ELR (cell line): ENCODE measurements around the gene GRB10.
A peak's percentile ranks its signal among the peaks of the same experiment; 100 is the strongest.

ENCODE experiments used
- DNase-seq: peaks from one replicate; pipeline ENCODE4 v3.0.0-alpha.2; 2015; ENCODE audit warnings: low read depth

Gene GRB10

GRCh38 chr7:50653126-50653864, 129.4 kb downstream of the GRB10 start:
- DNase-seq = no peak

GRCh38 chr7:50652400-50653125, 130.1 kb downstream of the GRB10 start:
- DNase-seq = no peak

GRCh38 chr7:50651271-50651989, 131.3 kb downstream of the GRB10 start:
- no peak for DNase-seq

DNA sequence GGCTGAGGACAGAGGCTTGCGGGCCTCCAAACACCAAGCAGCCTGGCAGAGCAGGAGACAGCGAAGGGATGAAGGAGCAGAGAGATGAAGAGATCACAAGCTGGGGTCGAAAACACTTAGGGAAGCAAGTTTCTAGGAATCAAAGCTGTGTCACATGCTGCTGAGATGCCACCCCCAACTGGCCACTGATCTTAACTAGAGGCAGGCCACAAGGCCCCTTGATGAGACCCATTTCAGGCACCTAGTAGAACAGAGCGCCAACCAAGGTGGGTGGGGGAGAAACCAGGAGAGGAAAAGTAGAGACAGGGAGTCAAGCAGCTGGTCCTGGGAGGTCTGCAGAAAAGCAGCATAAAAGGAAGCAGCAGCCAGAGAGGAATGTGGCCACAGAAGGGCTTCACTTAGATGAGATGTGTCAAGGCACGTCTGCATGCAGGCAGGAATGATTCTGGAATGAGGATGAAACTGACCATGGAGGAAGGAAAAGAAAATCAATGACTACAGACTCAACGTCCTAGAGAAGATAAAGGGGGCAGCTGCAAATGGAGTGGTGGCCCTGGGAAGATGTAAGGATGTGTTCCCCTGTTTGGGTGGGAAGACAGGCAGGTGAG, 132.5 kb downstream of the GRB10 start:
- DNase-seq = no peak

GRCh38 chr7:50649259-50649885, 133.3 kb downstream of the GRB10 start:
- DNase-seq = no peak

DNA sequence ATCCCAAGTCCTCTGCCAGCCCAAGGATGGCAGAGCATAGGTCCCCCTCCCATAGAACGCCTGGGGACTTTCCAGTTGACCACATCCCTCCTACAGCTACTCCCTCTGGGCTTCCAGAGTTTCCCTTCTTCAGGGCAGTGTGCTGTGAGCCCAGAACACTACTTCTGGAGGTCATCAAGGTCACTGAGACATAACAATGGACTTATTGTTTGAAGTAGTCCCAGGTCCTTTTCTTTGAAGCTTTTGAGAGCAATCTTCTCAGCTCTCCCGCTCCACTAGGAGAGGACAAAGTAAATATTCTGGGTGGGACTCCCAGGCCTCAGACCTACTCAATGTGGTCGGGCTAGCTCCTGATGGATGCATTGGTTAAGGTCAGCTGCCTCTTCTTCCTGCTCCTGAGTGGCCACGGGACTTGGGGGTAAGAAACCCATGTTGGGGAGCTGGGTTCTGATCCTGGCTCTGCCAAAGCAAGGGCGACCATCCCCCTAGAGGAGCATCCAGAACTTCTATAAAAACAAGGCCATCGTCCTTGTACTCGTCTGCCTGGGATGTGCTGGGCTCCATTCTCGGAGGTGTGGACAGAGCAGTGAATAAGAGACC, 134.0 kb downstream of the GRB10 start:
- DNase-seq = no peak

DNA sequence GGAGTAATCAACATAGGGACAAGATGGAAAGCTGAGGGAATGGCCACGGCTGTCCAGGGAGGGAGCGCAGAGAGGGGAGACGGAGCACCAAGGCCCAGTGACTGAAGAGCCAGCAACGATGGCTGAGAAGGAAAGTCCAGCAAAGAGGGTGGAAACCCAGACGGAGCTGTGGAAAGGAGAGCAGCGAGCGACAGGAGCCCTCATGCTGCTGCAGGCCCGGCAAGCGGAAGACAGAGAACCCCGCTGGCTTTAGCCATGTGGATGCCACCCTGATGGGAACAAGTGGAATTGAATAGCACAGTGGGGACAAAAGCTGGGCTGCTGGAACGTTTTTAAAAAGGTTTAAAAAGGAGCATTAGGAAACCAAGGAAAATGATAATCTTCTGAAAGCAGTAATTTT, 134.6 kb downstream of the GRB10 start:
- no peak for DNase-seq

- DNase-seq = no peak
Observed at GRCh38 chr7:50647286-50647980, 135.3 kb downstream of the GRB10 start.

GRCh38 chr7:50646069-50646468, 136.6 kb downstream of the GRB10 start:
- no peak for DNase-seq

DNA sequence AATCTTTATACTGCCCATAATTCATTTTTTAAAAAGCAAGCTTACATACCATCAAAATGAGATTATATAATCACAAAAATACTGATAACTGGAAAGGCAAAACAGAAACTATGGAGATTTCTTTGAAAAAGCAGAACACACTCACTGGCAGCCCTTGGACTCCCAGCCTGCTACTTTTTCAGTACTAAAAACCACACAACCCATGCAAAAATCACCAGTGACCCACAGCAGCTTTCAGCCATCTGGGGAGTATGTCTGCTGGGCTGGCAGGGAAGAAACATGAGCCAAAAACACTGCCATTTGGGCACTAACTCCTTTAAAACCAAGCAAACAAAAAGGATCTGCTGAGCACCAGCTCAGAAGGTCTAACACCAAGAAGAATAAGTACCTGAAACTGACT, 137.5 kb downstream of the GRB10 start:
- DNase-seq = no peak

DNA sequence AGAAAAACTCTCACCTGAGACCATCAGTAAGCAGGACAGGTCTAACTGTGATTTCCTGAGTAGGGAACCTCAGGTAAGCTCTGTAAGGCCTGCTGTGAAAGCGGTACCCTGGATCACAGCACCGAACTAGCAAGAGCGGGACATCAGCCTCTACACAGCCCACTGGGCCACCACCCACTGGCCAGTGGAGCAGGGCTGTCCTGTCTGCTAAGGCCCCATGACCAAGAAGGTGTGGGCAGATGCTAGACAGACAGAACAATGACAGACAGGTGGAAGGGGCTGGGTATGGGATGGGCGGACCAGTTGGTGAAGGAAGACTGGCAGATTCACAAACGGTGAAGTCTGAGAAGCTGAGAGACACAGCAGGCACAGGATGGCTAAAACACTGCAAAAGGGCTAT, 138.1 kb downstream of the GRB10 start:
- no peak for DNase-seq

- DNase-seq = no peak
Observed at GRCh38 chr7:50644114-50644513, 138.6 kb downstream of the GRB10 start.

DNA sequence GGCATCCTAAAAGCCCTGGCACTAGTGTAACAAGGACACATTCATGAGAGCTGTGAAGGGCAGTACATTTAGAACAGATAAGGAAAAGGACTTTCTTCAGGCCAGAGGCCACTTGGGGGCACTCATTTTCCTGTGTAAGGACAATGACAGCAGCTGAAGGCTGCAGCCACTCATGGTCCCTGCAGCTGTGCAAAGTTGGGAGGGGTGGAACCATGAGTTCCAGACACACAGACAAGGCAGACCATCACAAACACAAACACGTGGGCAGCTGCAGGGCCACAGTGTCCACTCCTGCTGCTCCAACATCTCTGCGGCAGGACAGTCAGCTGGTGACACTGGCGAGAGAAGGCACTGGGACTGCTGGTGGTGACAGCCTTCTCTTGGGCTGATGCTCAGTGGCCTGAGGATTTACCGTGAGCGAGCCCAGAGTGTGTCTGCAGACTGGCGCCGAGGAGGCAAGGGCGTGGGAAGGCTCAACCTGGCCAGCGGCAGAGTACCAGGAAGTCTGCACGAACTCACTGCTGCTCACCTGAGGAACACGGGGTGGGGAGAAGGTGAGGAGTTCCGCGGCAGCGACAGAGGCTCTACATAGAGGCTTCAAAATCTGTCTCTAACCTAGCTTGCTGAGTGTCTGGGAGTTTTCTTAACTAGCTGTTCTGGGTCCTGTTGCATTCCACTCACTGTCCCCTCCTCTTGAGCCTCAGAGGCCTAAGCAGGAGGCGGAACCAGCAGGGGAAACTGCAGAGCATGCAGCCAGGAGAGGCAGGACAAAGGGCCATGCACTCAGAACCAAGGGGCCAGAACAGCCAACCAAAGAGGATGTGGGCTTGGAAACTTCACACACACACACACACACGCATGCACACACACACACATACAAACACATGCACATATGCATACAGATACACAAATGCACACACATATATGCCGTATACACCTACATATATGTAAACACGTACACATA, 141.0 kb downstream of the GRB10 start:
- no peak for DNase-seq

DNA sequence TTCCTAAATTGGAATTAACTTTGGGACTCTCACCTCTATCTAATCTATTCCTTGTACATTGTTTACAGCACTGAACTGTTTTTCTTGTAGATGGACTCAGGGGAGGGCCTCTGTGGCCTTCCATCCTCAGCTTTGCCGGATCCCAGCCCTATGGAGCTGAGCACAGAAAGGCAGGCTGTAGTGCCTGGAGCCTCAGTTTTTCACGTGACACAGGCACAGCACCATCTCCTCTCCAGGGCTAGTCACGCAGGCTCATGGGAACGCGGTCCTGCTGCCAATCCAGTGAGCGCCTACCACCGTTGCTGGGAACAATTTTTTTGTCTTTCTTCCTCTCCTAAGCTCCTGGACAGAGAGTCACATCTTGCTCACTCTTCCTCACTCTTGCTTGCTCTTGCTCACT, 141.9 kb downstream of the GRB10 start:
- no peak for DNase-seq

DNA sequence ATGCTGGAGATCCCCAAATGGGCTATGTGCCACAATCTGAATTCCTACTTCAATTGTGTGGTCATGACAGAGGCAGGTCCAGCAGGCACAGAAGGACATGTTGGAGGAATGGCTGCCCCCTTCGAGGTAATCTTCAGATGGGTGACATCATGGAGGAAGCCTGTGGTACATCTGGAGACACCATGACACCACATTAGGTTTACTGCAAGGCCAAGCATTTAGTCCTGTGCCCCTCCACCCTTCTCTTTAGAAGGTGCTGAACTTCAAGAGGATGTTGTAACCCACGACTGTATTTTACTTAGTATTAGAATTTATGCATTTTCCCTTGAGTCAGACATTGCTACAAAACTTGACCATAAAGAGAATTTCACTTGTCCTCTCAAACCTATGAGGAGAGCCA, 142.4 kb downstream of the GRB10 start:
- no peak for DNase-seq

DNA sequence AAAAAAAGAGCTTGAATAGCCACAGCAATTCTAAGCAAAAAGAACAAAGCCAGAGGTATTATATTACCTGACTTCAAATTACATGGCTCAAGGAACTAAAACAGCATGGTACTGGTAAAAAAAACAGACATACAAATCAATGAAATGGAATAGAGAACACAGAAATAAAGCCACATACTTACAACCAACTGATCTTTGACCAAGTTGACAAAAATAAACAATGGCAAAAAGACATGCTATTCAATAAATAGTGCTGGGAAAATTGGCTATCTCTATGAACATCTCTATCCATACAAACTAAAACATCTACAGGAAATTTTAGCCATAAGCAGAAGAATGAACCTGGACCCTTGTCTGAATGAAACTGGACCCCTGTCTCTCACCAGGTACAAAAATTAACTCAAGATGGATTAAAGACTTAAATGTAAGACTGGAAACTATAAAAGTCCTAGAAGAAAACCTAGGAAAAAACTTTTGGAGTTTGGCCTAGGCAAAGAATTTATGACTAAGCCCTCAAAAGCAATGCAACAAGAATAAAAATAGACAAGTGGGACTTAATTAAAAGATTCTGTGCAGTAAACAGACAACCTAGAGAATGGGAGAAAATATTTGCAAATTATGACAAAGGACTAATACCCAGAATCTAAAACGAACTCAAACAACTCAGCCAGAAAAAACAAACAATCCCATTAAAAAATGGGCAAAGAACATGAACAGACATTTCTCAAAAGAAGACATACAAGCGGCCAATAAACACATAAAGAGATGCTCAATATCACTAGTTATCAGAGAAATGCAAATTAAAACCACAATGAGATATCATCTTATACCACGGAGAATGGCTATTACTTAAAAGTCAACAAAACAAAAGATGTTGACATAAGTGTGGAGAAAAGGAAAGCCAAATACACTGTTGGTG, 144.7 kb downstream of the GRB10 start:
- no peak for DNase-seq

DNA sequence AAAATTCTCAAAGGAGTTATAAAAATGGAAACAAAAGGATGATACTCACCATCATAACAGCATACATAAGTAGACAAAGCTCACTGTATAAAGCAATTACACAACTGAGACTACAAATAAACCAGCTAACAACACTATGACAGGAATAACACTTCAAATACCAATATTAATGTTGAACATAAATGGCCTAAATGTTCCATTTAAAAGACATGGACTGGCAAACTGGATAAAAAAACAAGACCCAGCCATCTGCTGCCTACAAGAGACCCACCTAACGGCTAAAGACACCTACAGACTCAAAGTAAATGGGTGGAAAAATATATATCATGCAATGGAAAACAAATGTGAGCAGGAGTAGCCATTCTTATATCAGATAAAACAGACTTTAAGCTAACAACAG, 148.3 kb downstream of the GRB10 start:
- no peak for DNase-seq

GRCh38 chr7:50633414-50633710, 149.3 kb downstream of the GRB10 start:
- DNase-seq = peak; percentile 3
